Hepatocyte (in vitro differentiated cells): Measurements from ENCODE around the gene TEX19. TPM values are rescaled to one million over a fixed set of nuclear protein-coding genes. Genes with fewer than 3 reads are reported as not detected.
A peak's percentile ranks its signal among the peaks of the same experiment; 100 is the strongest.

Source experiments
- DNase-seq: peaks from one replicate; pipeline ENCODE4 v3.0.0-alpha.2; 2016; ENCODE audit warnings: low spot score
- H2AFZ ChIP-seq: fragments of 200-600 bp; sonication (generic); 2 replicates; pipeline ENCODE4 v1.6.0; 2016; ENCODE audit warnings: antibody characterized with exemption, mild to moderate bottlenecking
- H3K27ac ChIP-seq: fragments of 200-600 bp; sonication (generic); 2 replicates; pipeline ENCODE4 v1.5.1; 2016; ENCODE audit warnings: mild to moderate bottlenecking
- H3K27me3 ChIP-seq: fragments of 200-600 bp; sonication (generic); 2 replicates; pipeline ENCODE4 v1.6.1; 2016
- H3K36me3 ChIP-seq: fragments of 200-600 bp; sonication (generic); replicated peaks from 2 replicates; pipeline ENCODE4 v1.5.1; 2016; ENCODE audit warnings: low read depth; ENCODE audit not compliant: insufficient read depth
- H3K4me1 ChIP-seq: fragments of 200-600 bp; sonication (generic); 2 replicates; pipeline ENCODE4 v1.5.1; 2016; ENCODE audit warnings: mild to moderate bottlenecking, moderate library complexity; ENCODE audit not compliant: insufficient read depth
- H3K4me2 ChIP-seq: fragments of 200-600 bp; sonication (generic); 2 replicates; pipeline ENCODE4 v1.6.0; 2016
- H3K4me3 ChIP-seq: fragments of 200-600 bp; sonication (generic); 2 replicates; pipeline ENCODE4 v1.5.1; 2016; ENCODE audit warnings: mild to moderate bottlenecking
- H3K79me2 ChIP-seq: fragments of 200-600 bp; sonication (generic); 2 replicates; pipeline ENCODE4 v1.6.0; 2017; ENCODE audit warnings: mild to moderate bottlenecking
- H3K9me2 ChIP-seq: fragments of 200-600 bp; sonication (generic); replicated peaks from 2 replicates; pipeline ENCODE4 v1.6.0; 2017; ENCODE audit warnings: mild to moderate bottlenecking; ENCODE audit not compliant: insufficient read depth
- H3K9me3 ChIP-seq: fragments of 200-600 bp; sonication (generic); 2 replicates; pipeline ENCODE4 v1.5.1; 2016; ENCODE audit warnings: low read depth, mild to moderate bottlenecking
- H4K20me1 ChIP-seq: fragments of 200-600 bp; sonication (generic); 2 replicates; pipeline ENCODE4 v1.6.0; 2016; ENCODE audit warnings: mild to moderate bottlenecking; ENCODE audit not compliant: insufficient read depth, poor library complexity, severe bottlenecking
- CTCF ChIP-seq: fragments of 200-600 bp; sonication (generic); IDR thresholded peaks from 2 replicates; pipeline ENCODE4 v1.5.1; 2016; ENCODE audit warnings: antibody characterized with exemption, mild to moderate bottlenecking; ENCODE audit not compliant: poor library complexity
- EZH2 ChIP-seq: fragments of 200-600 bp; sonication (generic); IDR thresholded peaks from 2 replicates; pipeline ENCODE4 v1.6.1; 2016; ENCODE audit warnings: antibody characterized with exemption, mild to moderate bottlenecking, borderline replicate concordance
- EZH2phosphoT487 ChIP-seq: fragments of 200-600 bp; sonication (generic); IDR thresholded peaks from one replicate; pipeline ENCODE4 v1.6.1; 2018; ENCODE audit warnings: antibody characterized with exemption, mild to moderate bottlenecking, low read depth, moderate library complexity; ENCODE audit not compliant: unreplicated experiment, severe bottlenecking
- WGBS: methylation state at CpG from one replicate; pipeline ENCODE4 v1.1.6; 2016; ENCODE audit warnings: low lambda C conversion rate; ENCODE audit errors: missing lambda C conversion rate; 5-methylcytosine and 5-hydroxymethylcytosine counted together
- polyA plus RNA-seq: library from polyadenylated mRNA; unstranded; fragments of >200 nt; fragmentation: Nextera tagmentation; extraction: Ambion mirVana; gene quantifications from 2 replicates; pipeline ENCODE4 v1.2.1, GENCODE V29; 2016
- total RNA-seq: library from RNA; depleted of rRNA; stranded (reverse); fragments of >200 nt; gene quantifications from 2 replicates; pipeline ENCODE4 v1.2.3, GENCODE V29; 2014

TEX19 gene
- total and polyA plus RNA-seq, 2 experiments from 2014 or later = not detected

- peak overlapping the region; percentile 50 for H2AFZ ChIP-seq
Observed at GRCh38 chr17:82332669-82333278, 26.3 kb upstream of the TEX19 start.

GRCh38 chr17:82333279-82334171, 25.5 kb upstream of the TEX19 start, which contains the start of gene SECTM1:
SECTM1 (minus strand) TSS chr17:82333766; CDS start chr17:82327240, 6,526 bp downstream.
- peaks cover 60% of the 10 kb centered on the region for H3K4me1 ChIP-seq
- peak within 1 kb of the TSS; percentile 50 for H2AFZ ChIP-seq
- H3K4me3 ChIP-seq = peak within 1 kb of the TSS; percentile 19
- H3K27me3 ChIP-seq = no peaks in the 10 kb centered on the region
- TF ChIP-seq EZH2 (no peak), EZH2phosphoT487 (no peak), CTCF (no peak)
- H3K27ac ChIP-seq = peak within 1 kb of the TSS; percentile 59
- H3K9me2 ChIP-seq = no peaks in the 10 kb centered on the region
- no peaks in the 10 kb centered on the region for H3K79me2 ChIP-seq
- WGBS = 7% methylated on average over 53 of the region's 90 CpGs
- H3K36me3 ChIP-seq = no peaks in the 10 kb centered on the region
- H3K9me3 ChIP-seq = no peaks in the 10 kb centered on the region
- peak; percentile 76 for DNase-seq
- H4K20me1 ChIP-seq = no peaks in the 10 kb centered on the region
- H3K4me2 ChIP-seq = peak within 1 kb of the TSS; percentile 93

More at GRCh38 chr17:82332669-82333278, 26.3 kb upstream of the TEX19 start:
- DNase-seq = peak; percentile 76
- H3K4me3 ChIP-seq = peak overlapping the region; percentile 19
- 30% methylated on average over 31 of the region's 32 CpGs for WGBS
- H3K27me3 ChIP-seq = no peaks in the 10 kb centered on the region
- H3K79me2 ChIP-seq = no peaks in the 10 kb centered on the region
- no peak for TF ChIP-seq EZH2
- no peak for TF ChIP-seq CTCF
- TF ChIP-seq EZH2phosphoT487 = no peak
- H3K9me3 ChIP-seq = no peaks in the 10 kb centered on the region
- H3K4me2 ChIP-seq = peak overlapping the region; percentile 93
- H3K36me3 ChIP-seq = no peaks in the 10 kb centered on the region
- H3K9me2 ChIP-seq = no peaks in the 10 kb centered on the region
- H3K4me1 ChIP-seq = peaks cover 64% of the 10 kb centered on the region
- H4K20me1 ChIP-seq = no peaks in the 10 kb centered on the region
- H3K27ac ChIP-seq = peak overlapping the region; percentile 59

- DNase-seq = no peak
- H3K9me3 ChIP-seq = no peaks in the 10 kb centered on the region
- no peaks in the 10 kb centered on the region for H3K9me2 ChIP-seq
- H3K36me3 ChIP-seq = no peaks in the 10 kb centered on the region
- no peak for TF ChIP-seq EZH2
- TF ChIP-seq EZH2phosphoT487 = no peak
- TF ChIP-seq CTCF = no peak
- H3K4me2 ChIP-seq = peak overlapping the region; percentile 93
- peak overlapping the region; percentile 59 for H3K27ac ChIP-seq
- no peak overlapping the region for H3K4me3 ChIP-seq
- no peaks in the 10 kb centered on the region for H3K27me3 ChIP-seq
- H3K4me1 ChIP-seq = peaks cover 60% of the 10 kb centered on the region
- no peak overlapping the region for H2AFZ ChIP-seq
- no peaks in the 10 kb centered on the region for H4K20me1 ChIP-seq
- 79% methylated on average over 20 of the region's 25 CpGs for WGBS
- no peaks in the 10 kb centered on the region for H3K79me2 ChIP-seq
Observed at GRCh38 chr17:82334204-82334621, 24.8 kb upstream of the TEX19 start.
